ENCODE data around the gene CBY2.

DNA sequence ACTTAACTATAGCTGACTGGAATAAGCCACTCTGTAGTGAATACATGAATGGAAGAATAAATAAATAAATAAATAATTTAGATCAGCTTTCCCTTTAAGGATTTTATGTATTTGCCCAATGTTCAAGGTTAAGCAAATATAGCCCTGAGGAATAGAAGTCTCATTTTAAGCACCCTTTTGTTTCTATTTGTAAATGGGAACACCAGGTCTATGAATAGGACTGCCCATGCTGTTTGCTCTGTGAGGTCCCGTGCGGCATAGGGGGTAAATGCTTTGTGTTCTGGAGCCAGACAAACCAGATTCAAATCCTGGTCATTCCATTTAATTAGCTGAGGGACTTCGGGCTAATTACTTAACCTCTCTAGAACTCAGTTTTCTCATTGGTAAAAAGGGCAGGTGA is 29.3 kb downstream of the CBY2 start:
- TF ChIP-seq ZNF274 (IDR thresholded peaks at IDR 0.05; ENCODE audit: low read depth, low read length), result no peak
- TF ChIP-seq YY1 (IDR thresholded peaks at IDR 0.05; ENCODE audit: insufficient read depth, insufficient read length), result no peak
- no peak for TF ChIP-seq SUZ12 (IDR thresholded peaks at IDR 0.05; ENCODE audit: extremely low read depth, insufficient read depth, insufficient read length)
